D721Med (cell line): Measurements from ENCODE around the gene NAALADL2.

ENCODE experiments used
- DNase-seq: peaks from one replicate; pipeline ENCODE4 v3.0.0; 2011; ENCODE audit warnings: low spot score; ENCODE audit not compliant: insufficient read length
- FAIRE-seq: peaks from 2 replicates; lab custom pipeline; 2011; peaks lifted over from hg19 to GRCh38; lab: Jason Lieb, UNC
- TF ChIP-seq, protein P1 (sequence below): IDR thresholded peaks from 2 replicates; pipeline ENCODE4 v1.5.1; 2012; ENCODE audit warnings: mild to moderate bottlenecking, control low read depth; ENCODE audit not compliant: insufficient read depth; ENCODE audit errors: missing control alignments

Gene NAALADL2

GRCh38 chr3:174826069-174826468 is 33.1 kb upstream of the NAALADL2 start:
- DNase-seq (no peak), FAIRE-seq (peak; percentile 21)
- TF ChIP-seq, protein P1, sequence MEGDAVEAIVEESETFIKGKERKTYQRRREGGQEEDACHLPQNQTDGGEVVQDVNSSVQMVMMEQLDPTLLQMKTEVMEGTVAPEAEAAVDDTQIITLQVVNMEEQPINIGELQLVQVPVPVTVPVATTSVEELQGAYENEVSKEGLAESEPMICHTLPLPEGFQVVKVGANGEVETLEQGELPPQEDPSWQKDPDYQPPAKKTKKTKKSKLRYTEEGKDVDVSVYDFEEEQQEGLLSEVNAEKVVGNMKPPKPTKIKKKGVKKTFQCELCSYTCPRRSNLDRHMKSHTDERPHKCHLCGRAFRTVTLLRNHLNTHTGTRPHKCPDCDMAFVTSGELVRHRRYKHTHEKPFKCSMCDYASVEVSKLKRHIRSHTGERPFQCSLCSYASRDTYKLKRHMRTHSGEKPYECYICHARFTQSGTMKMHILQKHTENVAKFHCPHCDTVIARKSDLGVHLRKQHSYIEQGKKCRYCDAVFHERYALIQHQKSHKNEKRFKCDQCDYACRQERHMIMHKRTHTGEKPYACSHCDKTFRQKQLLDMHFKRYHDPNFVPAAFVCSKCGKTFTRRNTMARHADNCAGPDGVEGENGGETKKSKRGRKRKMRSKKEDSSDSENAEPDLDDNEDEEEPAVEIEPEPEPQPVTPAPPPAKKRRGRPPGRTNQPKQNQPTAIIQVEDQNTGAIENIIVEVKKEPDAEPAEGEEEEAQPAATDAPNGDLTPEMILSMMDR = no peak

DNA sequence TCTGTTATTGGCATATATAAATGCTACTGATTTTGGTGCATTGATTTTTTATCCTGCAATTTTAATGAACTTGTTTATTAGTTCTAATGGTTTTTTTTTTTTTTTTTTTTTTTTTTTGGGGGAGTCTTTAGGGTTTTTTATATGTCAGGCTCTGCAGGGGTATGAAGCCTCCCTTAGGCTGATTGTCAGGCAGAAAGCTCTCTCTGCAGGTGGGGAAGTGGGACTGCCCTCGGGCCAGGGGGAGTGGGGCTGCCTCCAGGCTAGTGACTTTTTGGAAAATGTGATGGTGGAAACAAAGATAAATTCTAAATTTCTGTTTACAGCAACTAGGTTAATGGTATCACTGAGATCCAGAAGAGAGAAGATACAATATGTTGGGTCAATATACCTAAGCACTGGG is 14.4 kb upstream of the NAALADL2 start:
- TF ChIP-seq, protein P1 = no peak
- FAIRE-seq (no peak), DNase-seq (no peak)

- FAIRE-seq (no peak), DNase-seq (no peak)
- TF ChIP-seq, protein P1 = no peak
Measured at GRCh38 chr3:174846055-174846454, 13.1 kb upstream of the NAALADL2 start.

DNA sequence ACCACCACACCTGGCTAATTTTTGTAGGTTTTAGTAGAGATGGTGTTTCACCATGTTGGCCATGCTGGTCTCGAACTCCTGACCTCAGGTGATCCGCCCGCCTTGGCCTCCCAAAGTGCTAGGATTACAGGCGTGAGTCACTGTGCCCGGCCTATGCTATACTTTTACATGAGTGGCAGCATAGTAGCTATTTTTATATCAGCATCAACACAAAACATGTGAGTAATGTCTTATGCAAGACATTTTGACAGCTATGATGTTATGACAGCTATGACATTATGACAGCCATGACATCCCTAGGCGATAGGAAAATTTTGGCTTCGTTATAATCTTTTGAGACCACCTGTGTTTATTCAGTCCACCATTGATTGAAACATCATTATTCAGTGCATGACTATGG is 4.1 kb upstream of the NAALADL2 start:
- FAIRE-seq = no peak
- TF ChIP-seq, protein P1 = no peak
- no peak for DNase-seq

GRCh38 chr3:174857301-174857700 is 1.8 kb upstream of the NAALADL2 start:
- DNase-seq = no peak
- TF ChIP-seq, protein P1 = no peak

GRCh38 chr3:174858353-174858752 is 781 bp upstream of the NAALADL2 start:
- TF ChIP-seq, protein P1 = no peak
- DNase-seq (no peak), FAIRE-seq (no peak)

More at GRCh38 chr3:174857301-174857700, 1.8 kb upstream of the NAALADL2 start:
- no peak for FAIRE-seq

- no peak for FAIRE-seq
- no peak for DNase-seq
- TF ChIP-seq, protein P1 = no peak
Measured at GRCh38 chr3:174859756-174860155, 622 bp downstream of the NAALADL2 start.
